Mammary epithelial cell (primary cell): ENCODE data around the gene KCNA10.

Source experiments
- CTCF ChIP-seq, 2 donors: IDR thresholded peaks in 1 of 2; conservative IDR thresholded peaks in 1 of 2; 2 replicates each; pipeline ENCODE4 v1.5.1; 2011 to 2012; ENCODE audit warnings: inconsistent platforms in 2 of 2, low read length in 2 of 2, mild to moderate bottlenecking in 2 of 2, control low read depth in 1 of 2, low read depth in 1 of 2; ENCODE audit not compliant: insufficient read depth in 1 of 2; ENCODE audit errors: extremely low read depth in 1 of 2
- EZH2 ChIP-seq: IDR thresholded peaks from 2 replicates; pipeline ENCODE4 v1.6.1; 2012; ENCODE audit warnings: low read length, inconsistent platforms, borderline replicate concordance

- no peak for TF ChIP-seq CTCF (conservative IDR thresholded peaks at IDR 0.05 in 1 of 2, IDR thresholded peaks at IDR 0.05 in 1 of 2; ENCODE audit: extremely low read depth in 1 of 2, insufficient read depth in 1 of 2, low read depth in 1 of 2, low read length in 2 of 2)
- no peak for TF ChIP-seq EZH2
Measured at GRCh38 chr1:110474444-110474843, 44.5 kb downstream of the KCNA10 start.
